Endodermal cell (in vitro differentiated cells): ENCODE data around the gene CMC2. TPM values are rescaled to one million over a fixed set of nuclear protein-coding genes. Genes with fewer than 3 reads are reported as not detected.

Source experiments
- DNase-seq: peaks from one replicate; pipeline ENCODE4 v3.0.0-alpha.2; 2017
- H3K27ac ChIP-seq: 2 replicates; pipeline ENCODE4 v1.5.1; 2013; ENCODE audit warnings: mild to moderate bottlenecking, low read depth, low read length, moderate library complexity
- H3K27me3 ChIP-seq: 2 replicates; pipeline ENCODE4 v1.6.1; 2013; ENCODE audit warnings: mild to moderate bottlenecking, low read length, moderate library complexity; ENCODE audit not compliant: insufficient read depth, control insufficient read depth, poor library complexity, severe bottlenecking
- H3K36me3 ChIP-seq: 2 replicates; pipeline ENCODE4 v1.7.0; 2013; ENCODE audit warnings: mild to moderate bottlenecking, low read length, moderate library complexity; ENCODE audit not compliant: control insufficient read depth, insufficient read depth
- H3K4me1 ChIP-seq: one replicate; pipeline ENCODE4 v1.7.0; 2013; ENCODE audit warnings: low read length; ENCODE audit not compliant: control insufficient read depth, insufficient read depth
- H3K4me3 ChIP-seq: 2 replicates; pipeline ENCODE4 v1.5.1; 2013; ENCODE audit warnings: mild to moderate bottlenecking, low read length, moderate library complexity
- H3K9ac ChIP-seq: 2 replicates; pipeline ENCODE4 v1.6.1; 2013; ENCODE audit warnings: mild to moderate bottlenecking, low read length, moderate library complexity; ENCODE audit not compliant: poor library complexity, severe bottlenecking; ENCODE audit errors: extremely low read depth
- H3K9me3 ChIP-seq: 2 replicates; pipeline ENCODE4 v1.6.1; 2013; ENCODE audit warnings: mild to moderate bottlenecking, low read length, moderate library complexity; ENCODE audit not compliant: control insufficient read depth
- H3K27ac Mint-ChIP-seq: 2 replicates; pipeline ENCODE4 v1.8.0; 2020; ENCODE audit warnings: mixed read lengths
- H3K27me3 Mint-ChIP-seq: 2 replicates; pipeline ENCODE4 v1.8.0; 2021; ENCODE audit warnings: mild to moderate bottlenecking, mixed read lengths; ENCODE audit not compliant: insufficient read depth
- H3K36me3 Mint-ChIP-seq: 2 replicates; pipeline ENCODE4 v1.8.0; 2020; ENCODE audit warnings: low read depth, mixed read lengths
- H3K4me1 Mint-ChIP-seq: 2 replicates; pipeline ENCODE4 v1.8.0; 2020; ENCODE audit warnings: mixed read lengths
- H3K4me3 Mint-ChIP-seq: 2 replicates; pipeline ENCODE4 v1.8.0; 2020; ENCODE audit warnings: mild to moderate bottlenecking, moderate library complexity, mixed read lengths
- H3K9me3 Mint-ChIP-seq: 2 replicates; pipeline ENCODE4 v1.8.0; 2020; ENCODE audit warnings: mild to moderate bottlenecking, mixed read lengths
- CTCF ChIP-seq: fragments of 200-600 bp; sonication (generic); conservative IDR thresholded peaks from 2 replicates; pipeline ENCODE4 v1.5.0; 2021; ENCODE audit warnings: antibody characterized with exemption, mild to moderate bottlenecking
- WGBS, 2 experiments: methylation state at CpG; one replicate each; pipeline versions ENCODE4 v1.1.5 to v1.1.7; 2013; ENCODE audit warnings: missing lambda C conversion rate in 2 of 2, mixed read lengths in 1 of 2; ENCODE audit not compliant: insufficient coverage in 1 of 2, insufficient read length in 1 of 2; 5-methylcytosine and 5-hydroxymethylcytosine counted together
- total RNA-seq, 2 donors: library from RNA; stranded (reverse); fragmentation: NEBNext Ultra II Directional in 1 of 2; extraction: Animal tissue kit (Norgen Biotek cat#: 25700) in 1 of 2; gene quantifications; 2 replicates in 1 of 2; 3 replicates in 1 of 2; pipeline ENCODE4 v1.2.1, GENCODE V29; 2021

Gene CMC2
- total RNA-seq, 2 donors from 2014 or later = 73.8 to 103 TPM

- peaks cover 35% of the 10 kb centered on the region for H3K36me3 Mint-ChIP-seq
- no peak for TF ChIP-seq CTCF
- H3K36me3 ChIP-seq = peaks cover 28% of the 10 kb centered on the region
- H3K9me3 ChIP-seq = peaks cover 14% of the 10 kb centered on the region
- no peak overlapping the region for H3K27ac ChIP-seq
- H3K9me3 Mint-ChIP-seq = peaks cover 13% of the 10 kb centered on the region
- peak overlapping the region; percentile 81 for H3K9ac ChIP-seq
- H3K27ac Mint-ChIP-seq = peak overlapping the region; percentile 84
- peaks cover 28% of the 10 kb centered on the region for H3K4me1 Mint-ChIP-seq
- 39 to 42% methylated on average over 10 of the region's 10 CpGs for WGBS, 2 experiments
- H3K4me3 Mint-ChIP-seq = peak overlapping the region; percentile 79
- H3K27me3 ChIP-seq = no peaks in the 10 kb centered on the region
- H3K27me3 Mint-ChIP-seq = no peaks in the 10 kb centered on the region
- H3K4me1 ChIP-seq = peaks cover 4% of the 10 kb centered on the region
- no peak for DNase-seq
- peak overlapping the region; percentile 95 for H3K4me3 ChIP-seq
Observed at GRCh38 chr16:81036751-81037350, 30.2 kb upstream of the CMC2 start.

GRCh38 chr16:81035975-81036750, 29.5 kb upstream of the CMC2 start:
- H3K9ac ChIP-seq = peak overlapping the region; percentile 81
- TF ChIP-seq CTCF = no peak
- WGBS, 2 experiments = 0 to 1% methylated on average over 22 to 80 of the region's 80 CpGs
- Mint-ChIP-seq H3K4me3 (peak overlapping the region; percentile 79), H3K27ac (peak overlapping the region; percentile 84), H3K4me1 (peaks cover 28% of the 10 kb centered on the region), H3K27me3 (no peaks in the 10 kb centered on the region), H3K36me3 (peaks cover 30% of the 10 kb centered on the region), H3K9me3 (peaks cover 13% of the 10 kb centered on the region)
- no peak overlapping the region for H3K27ac ChIP-seq
- H3K4me1 ChIP-seq = peaks cover 4% of the 10 kb centered on the region
- peak overlapping the region; percentile 95 for H3K4me3 ChIP-seq
- H3K9me3 ChIP-seq = peaks cover 14% of the 10 kb centered on the region
- DNase-seq = peak; percentile 78
- peaks cover 21% of the 10 kb centered on the region for H3K36me3 ChIP-seq
- no peaks in the 10 kb centered on the region for H3K27me3 ChIP-seq

GRCh38 chr16:81035398-81035974, 28.8 kb upstream of the CMC2 start, which contains the start of gene ATMIN:
Gene ATMIN (plus strand): TSS chr16:81035842. CDS start chr16:81035871, 29 bp downstream.
- Mint-ChIP-seq H3K36me3 (peaks cover 26% of the 10 kb centered on the region), H3K27me3 (no peaks in the 10 kb centered on the region), H3K4me1 (peaks cover 22% of the 10 kb centered on the region), H3K27ac (peak within 1 kb of the TSS; percentile 84), H3K4me3 (peak within 1 kb of the TSS; percentile 79), H3K9me3 (peaks cover 13% of the 10 kb centered on the region)
- peak; percentile 100 for TF ChIP-seq CTCF
- H3K4me3 ChIP-seq = peak within 1 kb of the TSS; percentile 95
- peaks cover 14% of the 10 kb centered on the region for H3K9me3 ChIP-seq
- no peak within 1 kb of the TSS for H3K27ac ChIP-seq
- H3K4me1 ChIP-seq = peaks cover 4% of the 10 kb centered on the region
- no peaks in the 10 kb centered on the region for H3K27me3 ChIP-seq
- peak within 1 kb of the TSS; percentile 81 for H3K9ac ChIP-seq
- WGBS, 2 experiments = 7 to 65% methylated on average over 6 to 54 of the region's 54 CpGs
- peak; percentile 97 for DNase-seq
- H3K36me3 ChIP-seq = peaks cover 19% of the 10 kb centered on the region
